ENCODE data around the gene CAPZA3.

GRCh38 chr12:18755341-18755740, 17.4 kb downstream of the CAPZA3 start:
- TF ChIP-seq CTCF (IDR thresholded peaks at IDR 0.05 in 2 of 3, conservative IDR thresholded peaks at IDR 0.05 in 1 of 3; ENCODE audit: control insufficient read depth in 2 of 3, extremely low read depth in 1 of 3, insufficient read depth in 1 of 3, low read depth in 3 of 3, low read length in 3 of 3) (no peak), EP300 (IDR thresholded peaks at IDR 0.05; ENCODE audit: borderline replicate concordance in 1 of 2, control insufficient read depth in 1 of 2, low read depth in 2 of 2, low read length in 2 of 2) (no peak), GABPA (IDR thresholded peaks at IDR 0.05; ENCODE audit: low read depth) (no peak), POLR2A (IDR thresholded peaks at IDR 0.05; ENCODE audit: low read depth, low read length) (no peak), TAF1 (IDR thresholded peaks at IDR 0.05; ENCODE audit: borderline replicate concordance, low read depth, low read length) (no peak), CHD1 (IDR thresholded peaks at IDR 0.05; ENCODE audit: low read depth, low read length) (no peak), SIX5 (IDR thresholded peaks at IDR 0.05; ENCODE audit: low read depth, low read length, severe bottlenecking) (no peak)

All from GM12878 (cell line).